ENCODE measurements around the gene HENMT1.

GRCh38 chr1:108645564-108646184 lies 15.2 kb downstream of the HENMT1 start:
- TF ChIP-seq EZH2 (IDR thresholded peaks at IDR 0.05; ENCODE audit: insufficient read depth, poor library complexity, severe bottlenecking): no peak
- no peak for TF ChIP-seq EZH2phosphoT487 (IDR thresholded peaks at IDR 0.05; ENCODE audit: insufficient read depth, low read depth)

Data from GM23248 (cell line).